OCI-LY7 (cell line): ENCODE measurements around the gene HOMER3. TPM values are rescaled to one million over a fixed set of nuclear protein-coding genes. Genes with fewer than 3 reads are reported as not detected.

Experiments
- BruUV-seq: library from RNA; stranded (reverse); fragments of 400-500 nt; replicated peaks from 2 replicates; lab custom pipeline; 2021; lab: Mats Ljungman, UMichigan
- CTCF ChIA-PET: fragments of 300-600 bp; sonication (Branson Sonifier 250); formaldehyde crosslinking; loops from one replicate; lab custom pipeline; 2022; ENCODE audit warnings: antibody characterized with exemption; ENCODE audit not compliant: unreplicated experiment; lab: Charles Lee
- POLR2A ChIA-PET: fragments of 300-600 bp; sonication (Branson Sonifier 250); formaldehyde crosslinking; loops from one replicate; lab custom pipeline; 2022; ENCODE audit warnings: antibody characterized with exemption; lab: Charles Lee
- DNase-seq: peaks from one replicate; pipeline ENCODE4 v3.0.0-alpha.2; 2015; ENCODE audit warnings: low spot score
- H2AFZ ChIP-seq: fragments of 200-600 bp; sonication (generic), shearing (Covaris generic); 2 replicates; pipeline ENCODE4 v1.6.1; 2014; ENCODE audit warnings: mild to moderate bottlenecking, antibody characterized with exemption, low read length, moderate library complexity
- H3K27ac ChIP-seq: fragments of 200-600 bp; sonication (generic); 2 replicates; pipeline ENCODE4 v1.5.1; 2014; ENCODE audit warnings: mixed run types, low read depth, mild to moderate bottlenecking, moderate library complexity, low read length, inconsistent platforms; ENCODE audit not compliant: poor library complexity, severe bottlenecking
- H3K36me3 ChIP-seq: fragments of 200-600 bp; sonication (generic); 2 replicates; pipeline ENCODE4 v1.6.1; 2014; ENCODE audit warnings: mild to moderate bottlenecking, antibody characterized with exemption, low read length, moderate library complexity, mixed read lengths; ENCODE audit not compliant: insufficient read depth
- H3K4me1 ChIP-seq: fragments of 200-600 bp; sonication (generic); 2 replicates; pipeline ENCODE4 v1.5.1; 2014; ENCODE audit warnings: mild to moderate bottlenecking, low read length; ENCODE audit not compliant: insufficient read depth, poor library complexity, severe bottlenecking
- H3K4me2 ChIP-seq: fragments of 200-600 bp; sonication (generic); 2 replicates; pipeline ENCODE4 v1.6.1; 2014; ENCODE audit warnings: mild to moderate bottlenecking, low read length
- H3K4me3 ChIP-seq: fragments of 200-600 bp; sonication (generic); 2 replicates; pipeline ENCODE4 v1.5.1; 2014; ENCODE audit warnings: mild to moderate bottlenecking, low read depth, low read length; ENCODE audit not compliant: poor library complexity, severe bottlenecking
- H3K79me2 ChIP-seq: fragments of 200-600 bp; sonication (generic); 2 replicates; pipeline ENCODE4 v1.6.1; 2016; ENCODE audit warnings: low read depth, mild to moderate bottlenecking, low read length, moderate library complexity, mixed read lengths; ENCODE audit not compliant: insufficient read depth
- H3K9me2 ChIP-seq: fragments of 200-600 bp; sonication (generic); 2 replicates; pipeline ENCODE4 v1.6.1; 2016; ENCODE audit warnings: mild to moderate bottlenecking, low read length, mixed read lengths; ENCODE audit not compliant: insufficient read depth
- H3K9me3 ChIP-seq: fragments of 200-600 bp; sonication (generic); 2 replicates; pipeline ENCODE4 v1.6.1; 2014; ENCODE audit warnings: mild to moderate bottlenecking, mixed run types, low read length, mixed read lengths
- H4K20me1 ChIP-seq: fragments of 200-600 bp; sonication (generic); 2 replicates; pipeline ENCODE4 v1.6.1; 2014; ENCODE audit warnings: mild to moderate bottlenecking, antibody characterized with exemption, low read length, moderate library complexity, mixed read lengths; ENCODE audit not compliant: insufficient read depth
- CTCF ChIP-seq: fragments of 200-600 bp; sonication (generic); conservative IDR thresholded peaks from 2 replicates; pipeline ENCODE4 v1.5.1; 2014; ENCODE audit warnings: mild to moderate bottlenecking, antibody characterized with exemption, low read length, moderate library complexity, mixed read lengths
- EZH2phosphoT487 ChIP-seq: fragments of 200-600 bp; sonication (generic); IDR thresholded peaks from 2 replicates; pipeline ENCODE4 v1.6.1; 2018; ENCODE audit warnings: low read depth, borderline replicate concordance, mild to moderate bottlenecking, mixed run types, antibody characterized with exemption, low read length, moderate library complexity, mixed read lengths
- intact Hi-C: fragments of 100-400 bp; cut with micrococcal nuclease; formaldehyde crosslinking; loops from one replicate; pipeline ENCODE4 v1.10.0; 2022; ENCODE audit not compliant: unreplicated experiment
- total RNA-seq, 2 experiments: library from RNA; depleted of rRNA in 1 of 2; stranded (reverse); fragments of >200 nt in 1 of 2; shearing (Covaris generic) in 1 of 2; gene quantifications; 2 replicates each; pipeline ENCODE4 v1.2.3, GENCODE V29; 2014 to 2022

Gene HOMER3
- total RNA-seq, 2 experiments from 2014 or later, result 15.5 to 16.1 TPM

GRCh38 chr19:18929311-18929710 is 11.7 kb downstream of the HOMER3 start:
- CTCF ChIA-PET, result no interaction called here
- BruUV-seq, result no TSS peak
- intact Hi-C loops, result no loop called here
- no peak for DNase-seq
- Histone ChIP-seq H3K27ac (no peak overlapping the region), H3K4me2 (no peak overlapping the region), H3K4me3 (no peak overlapping the region), H3K4me1 (peaks cover 9% of the 10 kb centered on the region), H2AFZ (no peak overlapping the region), H3K9me2 (no peaks in the 10 kb centered on the region), H3K79me2 (no peaks in the 10 kb centered on the region), H3K36me3 (peaks cover 44% of the 10 kb centered on the region), H3K9me3 (no peaks in the 10 kb centered on the region), H4K20me1 (no peaks in the 10 kb centered on the region)
- TF ChIP-seq EZH2phosphoT487, result no peak
- no peak for TF ChIP-seq CTCF
- POLR2A ChIA-PET, result interaction anchor here (0.6 kb wide), 1 partner anchor 651 kb away, joined by 3 read pairs; no protein-coding TSS in a partner anchor

GRCh38 chr19:18928018-18928805 is 12.8 kb downstream of the HOMER3 start:
- ChIA-PET CTCF (interaction anchor here (0.6 kb wide), 1 partner anchor 59 kb away, joined by 3 read pairs; no protein-coding TSS in a partner anchor), POLR2A (interaction anchor here (1.0 to 1.1 kb wide), 2 partner anchors 9 to 16 kb away, joined by 3 read pairs; partner anchors contain the start of genes COPE and DDX49)
- TF ChIP-seq CTCF, result no peak
- TF ChIP-seq EZH2phosphoT487, result no peak
- Histone ChIP-seq H3K79me2 (no peaks in the 10 kb centered on the region), H3K4me3 (no peak overlapping the region), H3K27ac (no peak overlapping the region), H3K36me3 (peaks cover 52% of the 10 kb centered on the region), H3K9me3 (no peaks in the 10 kb centered on the region), H3K4me2 (no peak overlapping the region), H3K9me2 (no peaks in the 10 kb centered on the region), H3K4me1 (peaks cover 9% of the 10 kb centered on the region), H2AFZ (no peak overlapping the region), H4K20me1 (no peaks in the 10 kb centered on the region)
- BruUV-seq, result TSS peak; percentile 86
- intact Hi-C loops, result no loop called here
- DNase-seq, result no peak

DNA sequence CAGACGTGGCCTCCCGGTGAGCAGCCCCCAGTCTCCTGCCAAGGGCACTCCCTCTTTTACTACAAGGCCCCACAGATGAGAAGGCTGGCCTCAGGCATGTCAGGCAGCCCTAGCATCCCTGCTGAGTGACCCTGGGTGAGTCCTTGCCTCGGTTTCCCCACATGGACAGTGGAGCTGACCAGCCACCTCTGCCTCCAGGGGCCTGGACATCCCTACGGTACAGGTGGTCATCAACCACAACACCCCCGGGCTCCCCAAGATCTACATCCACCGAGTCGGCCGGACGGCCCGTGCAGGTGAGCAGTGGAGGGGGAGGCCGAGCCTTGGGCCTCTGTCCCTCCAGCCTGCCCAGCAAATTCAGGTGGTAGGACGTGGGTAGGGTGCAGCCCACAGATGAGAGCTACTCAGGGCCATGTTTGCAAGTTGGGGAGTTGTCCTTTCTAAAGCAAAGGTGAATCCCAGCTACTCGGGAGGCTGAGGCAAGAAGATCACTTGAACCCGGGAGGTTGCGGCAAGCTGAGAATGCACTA is 16.3 kb downstream of the HOMER3 start:
- peaks cover 72% of the 10 kb centered on the region for H3K36me3 ChIP-seq
- no peak overlapping the region for H3K27ac ChIP-seq
- intact Hi-C loops, result no loop called here
- H3K79me2 ChIP-seq, result peaks cover 15% of the 10 kb centered on the region
- H2AFZ ChIP-seq, result no peak overlapping the region
- no peak for DNase-seq
- no peaks in the 10 kb centered on the region for H3K9me2 ChIP-seq
- BruUV-seq, result no TSS peak
- H3K4me3 ChIP-seq, result no peak overlapping the region
- peaks cover 6% of the 10 kb centered on the region for H3K4me1 ChIP-seq
- H3K4me2 ChIP-seq, result no peak overlapping the region
- POLR2A ChIA-PET, result no interaction called here
- no peaks in the 10 kb centered on the region for H4K20me1 ChIP-seq
- H3K9me3 ChIP-seq, result no peaks in the 10 kb centered on the region
- TF ChIP-seq EZH2phosphoT487 (no peak), CTCF (no peak)
- CTCF ChIA-PET, result no interaction called here
